Temporal lobe (tissue), 1 donor: ENCODE measurements around the gene USP40. TPM values are rescaled to one million over a fixed set of nuclear protein-coding genes. Genes with fewer than 3 reads are reported as not detected.

Experiments
- total RNA-seq: library from RNA; depleted of rRNA; stranded (reverse); fragments of >200 nt; gene quantifications from one replicate; pipeline ENCODE4 v1.2.3, GENCODE V29; 2014

The USP40 gene
- total RNA-seq, 1 donor from 2014 or later, result 11.3 TPM

Other genes starting within 250 kb of the USP40 start
- 51.6 TPM for gene DGKD, start 212.3 kb downstream of the USP40 start, total RNA-seq
- not detected for gene UGT1A8, start 50.9 kb upstream of the USP40 start, total RNA-seq
- not detected for gene UGT1A10, start 69.7 kb upstream of the USP40 start, total RNA-seq
- not detected for gene UGT1A9, start 105.1 kb upstream of the USP40 start, total RNA-seq
- gene UGT1A7, start 115.1 kb upstream of the USP40 start, total RNA-seq, result not detected
- not detected for gene UGT1A6, start 126.1 kb upstream of the USP40 start, total RNA-seq
- gene UGT1A5, start 146.1 kb upstream of the USP40 start, total RNA-seq, result not detected
- gene UGT1A4, start 152.0 kb upstream of the USP40 start, total RNA-seq, result not detected
- not detected for gene UGT1A3, start 162.3 kb upstream of the USP40 start, total RNA-seq
- not detected for gene UGT1A1, start 193.5 kb upstream of the USP40 start, total RNA-seq
- not detected for gene MROH2A, start 211.5 kb upstream of the USP40 start, total RNA-seq